Kidney (tissue), 14 donors: ENCODE measurements around the gene KCNIP1. TPM values are rescaled to one million over a fixed set of nuclear protein-coding genes. Genes with fewer than 3 reads are reported as not detected.

Experiments
- DNase-seq, 5 donors: peaks; one replicate each; pipeline ENCODE4 v3.0.0-alpha.2; 2013 to 2020
- FAIRE-seq: peaks from 2 replicates; lab custom pipeline; 2012; peaks lifted over from hg19 to GRCh38; lab: Jason Lieb, UNC
- H3K27ac ChIP-seq, 2 donors: one replicate each; pipeline ENCODE4 v1.7.0; 2013; ENCODE audit warnings: low read depth in 2 of 2, low read length in 2 of 2, inconsistent platforms in 1 of 2
- H3K27me3 ChIP-seq: one replicate; pipeline ENCODE4 v1.7.1; 2013; ENCODE audit warnings: low read length, inconsistent platforms; ENCODE audit not compliant: control insufficient read depth, insufficient read depth
- H3K36me3 ChIP-seq, 3 donors: one replicate each; pipeline versions ENCODE4 v1.7.0 to v1.7.1; 2013; ENCODE audit warnings: low read length in 3 of 3, control low read depth in 1 of 3, inconsistent platforms in 1 of 3; ENCODE audit not compliant: insufficient read depth in 3 of 3, control insufficient read depth in 2 of 3
- H3K4me1 ChIP-seq, 3 donors: one replicate each; pipeline versions ENCODE4 v1.7.0 to v1.7.1; 2013; ENCODE audit warnings: low read length in 3 of 3, inconsistent platforms in 1 of 3, low read depth in 1 of 3; ENCODE audit not compliant: control insufficient read depth in 2 of 3, insufficient read depth in 2 of 3
- H3K4me3 ChIP-seq, 3 donors: one replicate each; pipeline versions ENCODE4 v1.7.0 to v1.8.1; 2013; ENCODE audit warnings: low read length in 3 of 3, control low read depth in 1 of 3, inconsistent platforms in 1 of 3
- H3K9ac ChIP-seq, 3 donors: one replicate each; pipeline versions ENCODE4 v1.7.0 to v1.7.1; 2013; ENCODE audit warnings: low read length in 3 of 3, control low read depth in 1 of 3, inconsistent platforms in 1 of 3
- H3K9me3 ChIP-seq, 3 donors: one replicate each; pipeline versions ENCODE4 v1.7.0 to v1.7.1; 2013; ENCODE audit warnings: low read length in 3 of 3, control low read depth in 1 of 3, inconsistent platforms in 1 of 3; ENCODE audit not compliant: control insufficient read depth in 2 of 3, insufficient read depth in 1 of 3
- CTCF ChIP-seq: IDR thresholded peaks from 3 replicates; pipeline ENCODE4 v1.5.1; 2012; ENCODE audit warnings: mild to moderate bottlenecking, moderate library complexity, borderline replicate concordance; ENCODE audit not compliant: insufficient read depth; ENCODE audit errors: extremely low read depth
- intact Hi-C: fragments of 100-400 bp; cut with DNase I; formaldehyde crosslinking; loops from one replicate; pipeline ENCODE4 v1.11.1; 2022
- polyA plus RNA-seq: library from polyadenylated mRNA; stranded (reverse); fragments of 350-450 nt; fragmentation: Illumina TruSeq; extraction: RNeasy Lipid Tissue Mini Kit (QIAGEN cat#74804); gene quantifications from one replicate; pipeline ENCODE4 v1.2.3, GENCODE V29; 2014; ENCODE audit warnings: low read depth, low replicate concordance; ENCODE audit not compliant: insufficient read depth
- total RNA-seq: library from RNA; stranded (reverse); fragmentation: NEBNext Ultra II Directional; extraction: Animal tissue kit (Norgen Biotek cat#: 25700); gene quantifications from one replicate; pipeline ENCODE4 v1.2.1, GENCODE V29; 2021
- donor health status: control.
- donor health status: control.
- donor health status: control.
- donor health status: control.
- donor health status: control.
- donor health status: DM: yes; HTN: yes; CAD: no.
- donor health status: Normal renal cell carcinoma (clear cell type).

The KCNIP1 gene
- total and polyA plus RNA-seq, 2 donors from 2014 or later = 1.8 to 3.1 TPM

GRCh38 chr5:170509348-170509660 is 5.5 kb downstream of the KCNIP1 start:
- Histone ChIP-seq H3K36me3 (no peaks in the 10 kb centered on the region), H3K4me3 (no peak overlapping the region), H3K9ac (no peak overlapping the region), H3K9me3 (no peaks in the 10 kb centered on the region), H3K27me3 (no peaks in the 10 kb centered on the region), H3K27ac (no peak overlapping the region), H3K4me1 (no peaks in the 10 kb centered on the region)
- FAIRE-seq (no peak), DNase-seq (no peak)
- intact Hi-C loops = no loop called here
- no peak for TF ChIP-seq CTCF

GRCh38 chr5:170510126-170510525 is 6.3 kb downstream of the KCNIP1 start:
- Histone ChIP-seq H3K9ac (no peak overlapping the region), H3K4me3 (no peak overlapping the region), H3K9me3 (no peaks in the 10 kb centered on the region), H3K27me3 (no peaks in the 10 kb centered on the region), H3K4me1 (no peaks in the 10 kb centered on the region), H3K27ac (no peak overlapping the region), H3K36me3 (no peaks in the 10 kb centered on the region)
- no peak for TF ChIP-seq CTCF
- FAIRE-seq (no peak), DNase-seq (no peak)
- intact Hi-C loops = no loop called here

DNA sequence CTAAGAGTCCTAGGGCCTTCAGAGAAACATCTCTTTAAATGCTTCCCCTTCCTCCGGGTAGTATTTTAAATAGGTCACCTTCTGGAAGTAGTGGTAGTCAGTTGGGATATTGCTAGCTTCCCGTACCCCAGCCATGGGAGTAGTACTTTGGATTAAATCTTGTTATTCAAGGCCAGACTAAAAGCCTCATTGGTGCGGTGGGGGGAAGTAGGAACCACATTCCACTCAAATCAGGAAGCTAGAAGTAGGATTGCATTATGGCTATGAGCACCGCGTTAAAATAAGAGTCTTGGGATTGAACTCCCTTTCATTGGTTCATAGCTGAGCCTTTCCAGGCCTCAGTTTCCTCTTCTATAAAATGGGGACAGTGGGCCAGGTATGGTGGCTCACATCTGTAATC is 6.7 kb downstream of the KCNIP1 start:
- DNase-seq (no peak), FAIRE-seq (no peak)
- H3K9me3 ChIP-seq = no peaks in the 10 kb centered on the region
- H3K36me3 ChIP-seq = no peaks in the 10 kb centered on the region
- no peak overlapping the region for H3K4me3 ChIP-seq
- H3K27me3 ChIP-seq = no peaks in the 10 kb centered on the region
- no peak overlapping the region for H3K9ac ChIP-seq
- H3K4me1 ChIP-seq = no peaks in the 10 kb centered on the region
- no peak overlapping the region for H3K27ac ChIP-seq
- TF ChIP-seq CTCF = no peak
- intact Hi-C loops = no loop called here

- Histone ChIP-seq H3K9ac (no peak overlapping the region), H3K9me3 (no peaks in the 10 kb centered on the region), H3K4me1 (no peaks in the 10 kb centered on the region), H3K27me3 (no peaks in the 10 kb centered on the region), H3K27ac (no peak overlapping the region), H3K36me3 (no peaks in the 10 kb centered on the region), H3K4me3 (no peak overlapping the region)
- DNase-seq (no peak), FAIRE-seq (no peak)
- intact Hi-C loops = no loop called here
- TF ChIP-seq CTCF = no peak
These were observed 7.9 kb downstream of the KCNIP1 start for GRCh38 chr5:170511551-170512258.
